Amniotic epithelial cell (primary cell): ENCODE results near the gene DENND2A.
"Not testable (repeated sequence)": the region's sequence is repeated elsewhere in the genome, so short reads cannot be mapped to it uniquely, and the experiment has no call there.

Experiments used
- DNase-seq: peaks from one replicate; pipeline ENCODE4 v3.0.0-alpha.2; 2010; ENCODE audit warnings: low read depth

DENND2A gene

DNA sequence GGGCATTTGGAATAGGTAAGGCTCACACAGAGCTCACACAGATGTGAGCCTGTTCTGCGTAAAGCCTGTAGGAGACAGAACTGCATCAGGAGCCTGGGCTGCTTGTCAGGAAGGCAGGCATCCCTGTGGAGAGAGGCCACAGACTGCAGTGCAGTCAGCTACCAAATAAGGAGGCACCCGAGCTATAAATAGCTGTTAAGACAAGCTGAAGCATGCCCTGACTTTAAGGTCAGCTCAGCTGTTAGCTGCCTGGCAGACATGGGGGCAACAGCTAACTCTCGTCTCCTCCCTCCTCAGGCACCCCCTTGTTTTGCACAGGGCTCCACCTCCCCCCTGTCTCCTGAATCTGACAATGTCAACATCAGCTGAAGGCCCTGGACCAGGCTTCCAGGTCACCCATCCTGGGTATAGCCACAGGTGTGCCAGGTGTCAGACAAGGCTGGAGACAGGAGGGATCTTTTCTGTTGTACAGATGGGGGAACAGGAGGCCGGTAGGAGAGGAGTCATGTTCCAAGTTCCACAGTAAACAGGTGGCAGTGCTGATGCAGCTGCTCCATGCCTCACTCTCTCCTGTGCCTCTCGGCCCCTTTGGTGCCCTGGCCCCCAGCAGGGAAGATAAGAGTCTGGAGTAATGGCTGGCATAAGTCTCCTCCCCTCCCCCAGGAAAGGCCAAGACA lies 133.7 kb downstream of the DENND2A start:
- DNase-seq = peak; percentile 31

DNA sequence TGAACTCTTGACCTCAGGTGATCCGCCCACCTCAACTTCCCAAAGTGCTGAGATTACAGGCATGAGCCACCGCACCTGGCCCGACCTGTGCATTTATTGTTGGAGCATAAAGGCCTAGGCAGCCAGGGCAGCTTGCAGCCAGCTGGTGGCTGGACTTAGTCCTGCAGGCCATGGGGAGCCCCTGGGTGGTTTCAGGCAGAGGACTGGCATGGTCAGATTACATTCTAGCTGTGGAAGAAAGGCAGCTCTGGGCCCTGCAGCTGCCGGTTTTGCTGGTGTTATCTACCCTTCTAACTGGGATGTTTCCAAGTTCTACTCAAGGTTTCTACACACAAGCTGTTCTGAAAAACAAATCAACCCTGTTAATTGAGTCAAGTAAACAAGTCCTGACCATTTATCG lies 138.6 kb downstream of the DENND2A start:
- no peak for DNase-seq

DNA sequence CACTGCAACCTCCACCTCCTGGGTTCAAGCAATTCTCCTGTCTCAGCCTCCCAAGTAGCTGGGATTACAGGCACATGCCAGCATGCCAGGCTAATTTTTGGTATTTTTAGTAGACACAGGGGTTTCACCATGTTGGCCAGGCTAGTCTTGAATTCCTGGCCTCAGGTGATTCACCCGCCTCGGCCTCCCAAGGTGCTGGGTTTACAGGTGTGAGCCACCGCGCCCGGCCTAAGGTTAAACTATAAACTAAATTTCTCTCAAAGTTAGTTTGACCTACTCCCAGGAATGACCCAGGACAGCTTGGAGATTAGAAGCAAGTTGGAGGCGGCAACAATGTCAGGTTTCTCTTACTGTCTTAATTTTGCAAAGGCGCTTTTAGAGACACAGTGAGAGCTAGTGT lies 142.8 kb downstream of the DENND2A start:
- DNase-seq = not testable (repeated sequence)

DNA sequence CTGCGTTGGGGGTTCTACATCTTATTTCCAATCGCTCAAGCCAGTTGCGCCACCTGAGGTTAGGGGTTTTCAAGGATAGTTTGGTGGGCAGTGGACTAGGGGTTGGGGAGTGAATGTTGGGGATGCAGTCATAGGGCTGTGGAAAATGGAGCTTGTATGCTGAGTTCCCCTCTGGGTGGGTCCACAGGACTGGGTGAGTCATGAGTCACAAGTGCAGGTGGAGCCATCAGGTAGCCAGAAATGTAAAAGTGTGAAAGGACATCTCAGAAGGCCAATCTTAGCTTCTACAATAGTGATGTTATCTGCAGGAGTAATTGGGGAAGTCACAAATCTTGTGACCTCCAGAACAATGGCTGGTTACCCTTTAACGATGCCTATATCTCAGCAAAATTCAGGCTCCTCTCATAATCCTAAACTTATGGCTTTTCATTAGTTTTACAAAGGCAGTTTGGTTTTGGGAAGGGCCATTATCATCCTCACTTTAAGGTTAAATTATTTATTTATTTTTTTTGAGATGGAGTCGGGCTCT lies 143.3 kb downstream of the DENND2A start:
- no peak for DNase-seq

DNA sequence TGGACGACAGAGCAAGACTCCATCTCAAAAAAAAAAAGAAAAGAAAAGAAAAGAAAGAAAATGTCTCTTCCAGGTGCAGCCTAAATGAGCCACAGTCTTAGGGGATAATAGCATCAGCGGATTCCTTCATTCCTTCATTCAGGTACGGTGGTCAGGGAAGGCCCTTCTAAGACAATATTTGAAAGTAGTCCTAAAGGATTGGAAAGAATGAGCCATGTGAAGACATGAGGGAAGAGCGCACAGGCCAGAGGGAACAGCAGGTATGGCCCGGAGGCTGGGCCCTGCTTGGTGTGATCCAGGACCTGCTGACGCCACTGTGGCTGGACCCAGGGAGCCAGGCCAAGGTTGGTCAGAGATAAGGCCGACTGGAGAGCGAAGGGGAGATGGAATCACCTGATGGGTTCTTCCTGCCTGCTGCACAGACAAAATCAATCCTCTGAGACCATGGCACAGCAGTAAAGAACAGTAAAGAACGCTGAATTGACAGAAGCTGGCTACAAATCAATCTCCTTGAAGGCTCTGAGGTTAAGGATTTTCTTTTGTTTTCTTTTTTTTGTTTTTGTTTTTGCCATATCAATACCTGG lies 145.0 kb downstream of the DENND2A start:
- DNase-seq = no peak

DNA sequence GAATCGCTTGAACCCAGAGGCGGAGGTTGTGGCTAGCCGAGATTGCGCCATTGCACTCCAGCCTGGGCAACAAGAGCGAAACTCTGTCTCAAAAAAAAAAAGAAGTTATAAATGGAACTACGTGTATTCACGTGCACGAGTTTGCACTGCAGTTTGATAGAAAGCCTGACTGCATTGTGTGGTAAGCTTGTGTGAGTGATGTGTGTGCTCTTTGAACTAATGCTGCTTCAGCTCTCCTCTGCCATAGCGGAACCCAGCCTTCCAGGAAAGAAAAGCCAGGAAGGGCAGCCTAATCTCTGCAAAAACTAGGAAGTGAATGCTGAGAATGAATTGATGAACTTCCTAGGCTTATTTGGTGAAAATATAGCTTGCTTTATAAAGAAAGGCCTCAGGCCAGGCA lies 145.7 kb downstream of the DENND2A start:
- no peak for DNase-seq

DNA sequence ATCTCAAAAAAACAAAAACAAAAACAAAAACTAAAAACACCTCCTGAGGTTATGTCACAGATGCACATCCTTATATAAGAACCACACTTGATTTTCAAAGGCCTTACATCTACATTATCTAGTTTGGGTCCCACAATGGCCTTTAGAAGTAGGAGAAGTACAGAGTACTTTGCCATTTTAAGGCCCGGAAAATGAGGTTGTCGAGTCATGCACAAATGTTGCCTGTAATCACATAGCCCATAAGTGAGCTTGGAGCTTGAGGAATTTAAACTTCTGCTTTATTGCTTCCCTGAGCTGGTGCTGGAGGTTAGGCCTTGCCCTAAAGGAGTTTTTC lies 151.6 kb downstream of the DENND2A start:
- DNase-seq = no peak

DNA sequence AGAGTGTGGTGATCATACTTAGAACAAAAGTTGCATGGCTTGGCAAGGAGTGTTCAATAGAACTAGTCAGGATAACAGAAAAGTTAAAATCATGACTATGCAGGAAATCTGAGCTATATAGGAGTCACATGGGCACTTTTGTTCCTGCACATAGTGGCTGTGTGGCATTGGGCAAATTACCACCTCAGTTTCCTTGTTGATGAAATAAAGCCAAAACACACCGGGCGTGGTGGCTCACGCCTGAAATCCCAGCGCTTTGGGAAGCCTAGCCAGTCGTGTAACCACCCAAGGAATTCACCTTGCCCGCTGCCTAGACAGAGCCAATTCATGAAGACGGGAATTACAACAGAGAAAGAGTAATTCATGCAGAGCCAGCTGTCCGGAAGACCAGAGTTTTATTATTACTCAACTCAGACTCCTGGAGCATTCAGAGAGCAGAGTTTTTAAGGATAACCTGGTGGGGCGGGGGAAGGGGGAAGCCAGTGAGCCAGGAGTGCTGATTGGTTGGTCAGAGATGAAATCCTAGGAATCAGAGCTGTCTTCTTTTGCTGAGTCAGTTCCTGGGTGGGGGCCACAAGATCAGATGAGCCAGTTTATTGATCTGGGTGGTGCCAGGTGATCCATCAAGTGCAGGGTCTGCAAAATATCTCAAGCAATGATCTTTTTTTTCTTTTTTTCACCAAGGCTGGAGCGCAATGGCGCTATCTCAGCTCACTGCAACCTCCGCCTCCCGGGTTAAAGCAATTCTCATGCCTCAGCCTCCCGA lies 154.9 kb downstream of the DENND2A start:
- no peak for DNase-seq

DNA sequence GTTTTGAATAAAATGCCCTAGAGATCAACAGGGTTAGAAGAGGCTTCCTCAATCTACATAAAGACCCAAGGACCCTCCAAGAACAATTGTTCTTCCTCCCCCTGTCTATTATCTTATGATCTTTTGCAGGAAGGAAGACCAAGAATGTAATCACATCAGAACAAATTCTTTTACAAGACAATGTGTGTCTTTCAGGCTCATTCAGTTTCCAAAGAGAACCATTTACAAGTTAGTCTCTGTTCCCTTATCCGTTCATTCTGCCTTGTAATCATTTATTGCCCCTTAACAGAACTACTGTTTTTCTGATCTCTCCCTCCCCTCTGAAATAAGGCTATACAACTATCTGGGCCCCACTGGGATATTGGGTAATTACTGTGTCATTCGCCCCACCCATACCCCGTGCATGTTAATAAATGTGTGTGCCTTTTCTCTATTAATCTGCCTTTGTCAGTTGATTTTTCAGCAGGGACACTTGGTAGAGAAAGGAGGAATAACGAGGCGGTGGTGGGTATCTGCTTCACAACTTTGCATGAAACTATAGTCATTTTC lies 155.6 kb downstream of the DENND2A start:
- DNase-seq = no peak

DNA sequence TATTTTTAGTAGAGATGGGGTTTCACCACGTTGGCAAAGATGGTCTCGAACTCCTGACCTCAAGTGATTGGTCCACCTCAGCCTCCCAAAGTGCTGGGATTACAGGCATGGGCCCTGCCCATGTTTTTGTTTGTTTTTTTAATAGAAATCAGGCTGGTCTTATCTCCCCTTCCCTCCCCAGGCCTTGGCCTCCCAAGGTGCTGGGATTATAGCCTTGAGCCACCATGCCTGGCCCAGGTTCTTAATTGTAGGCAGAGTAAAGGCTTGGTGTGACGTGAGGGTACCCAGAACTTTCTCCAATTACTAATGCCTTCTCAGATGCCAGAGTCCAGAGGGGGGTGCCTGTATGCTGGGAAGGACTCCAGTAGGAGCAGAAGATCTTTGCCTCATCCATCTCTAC lies 156.1 kb downstream of the DENND2A start:
- DNase-seq = no peak

DNA sequence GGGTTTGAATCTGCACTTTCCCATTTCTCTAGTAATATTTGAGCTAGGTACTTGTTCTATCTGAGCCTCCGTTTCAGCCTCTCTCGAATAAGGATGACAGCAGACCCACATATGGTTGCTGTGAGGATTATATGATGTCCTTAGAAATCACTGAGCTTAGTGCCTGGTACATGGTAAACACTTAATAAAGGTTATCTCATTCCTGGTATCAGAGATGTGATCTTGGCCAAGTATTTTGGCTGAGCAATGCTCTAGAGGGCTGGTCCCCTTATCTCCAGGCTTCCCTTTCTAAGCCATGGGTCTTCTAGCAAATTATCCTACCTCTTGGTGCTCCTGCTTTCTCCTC lies 160.9 kb downstream of the DENND2A start:
- DNase-seq = no peak

DNA sequence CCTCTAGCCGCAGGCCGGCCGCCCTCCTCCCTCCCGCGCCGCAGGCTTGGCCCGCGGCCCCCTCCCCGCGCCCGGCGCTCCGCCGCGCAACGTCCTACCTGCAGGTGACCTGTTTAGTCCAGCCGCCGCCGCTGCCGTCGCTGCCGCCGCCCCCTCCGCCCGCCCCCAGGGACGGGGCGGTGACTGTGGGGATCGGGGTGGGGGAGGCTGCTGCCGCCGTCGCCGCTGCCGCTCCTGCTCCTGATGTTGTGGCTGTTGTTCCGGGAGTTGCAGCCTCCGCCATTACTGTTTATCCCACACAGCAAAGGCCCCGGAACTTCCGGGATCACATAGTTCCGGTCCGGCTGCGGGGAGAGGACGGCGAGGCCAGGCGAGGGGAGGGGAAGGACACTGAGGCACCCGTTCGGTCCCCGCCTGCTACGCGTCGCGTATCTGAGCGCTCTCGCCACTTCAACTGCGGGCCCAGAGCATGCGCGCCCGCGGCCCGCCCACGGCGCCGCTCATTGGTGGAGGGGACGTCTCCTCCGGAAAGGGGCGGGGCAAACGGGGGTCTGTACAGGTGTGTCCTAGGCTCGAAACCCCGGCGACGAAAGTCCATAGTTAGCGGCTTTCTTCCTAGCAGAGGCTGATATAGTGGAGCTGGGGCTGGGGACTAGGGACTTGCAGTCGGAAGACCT lies 161.4 kb downstream of the DENND2A start, which contains the start of gene MKRN1:
Gene MKRN1, minus strand, starts transcription at position 444 of the 677 bp plus-strand sequence. Its CDS starts 161 bp downstream, at position 283.
- DNase-seq = peak; percentile 87

DNA sequence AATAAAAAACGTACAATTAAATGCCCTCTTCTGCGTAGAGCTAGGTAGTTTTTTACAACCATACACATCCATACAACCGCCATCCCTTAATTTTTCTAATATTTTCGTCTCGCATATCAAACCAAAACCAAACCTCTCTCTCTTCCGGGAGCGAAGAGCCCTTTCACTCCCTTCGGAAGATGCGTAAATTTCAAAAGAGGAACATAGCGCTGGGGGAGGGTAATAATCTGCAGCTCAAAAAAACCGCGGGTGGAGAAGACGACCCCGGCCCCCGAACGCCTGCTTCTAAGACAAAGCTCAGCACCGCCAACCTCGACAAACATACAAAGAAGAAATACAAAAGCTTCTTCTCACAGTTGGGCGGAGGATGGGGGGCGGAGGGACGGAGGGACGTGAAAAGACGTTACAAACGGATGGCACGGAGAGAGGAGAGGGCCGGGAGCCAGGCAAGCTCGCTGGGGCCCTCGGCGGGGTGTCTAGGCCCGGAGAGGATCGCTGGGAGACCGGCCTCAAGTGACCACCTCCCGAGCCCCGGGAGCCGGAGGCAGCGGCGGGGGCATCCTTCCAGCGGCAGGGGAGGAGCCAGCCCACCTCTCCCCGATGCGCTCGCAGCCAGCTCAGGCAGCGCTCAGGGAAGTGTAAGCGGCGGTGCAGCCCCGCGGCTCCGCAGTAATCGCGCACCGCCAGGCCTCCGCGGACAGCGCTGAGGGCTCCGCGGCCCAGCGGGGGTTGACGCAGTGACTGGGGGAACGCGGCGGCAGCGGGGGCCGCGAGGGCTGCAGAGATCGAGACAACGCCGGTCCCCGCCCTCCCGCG lies 162.2 kb downstream of the DENND2A start:
- DNase-seq = peak; percentile 40

DNA sequence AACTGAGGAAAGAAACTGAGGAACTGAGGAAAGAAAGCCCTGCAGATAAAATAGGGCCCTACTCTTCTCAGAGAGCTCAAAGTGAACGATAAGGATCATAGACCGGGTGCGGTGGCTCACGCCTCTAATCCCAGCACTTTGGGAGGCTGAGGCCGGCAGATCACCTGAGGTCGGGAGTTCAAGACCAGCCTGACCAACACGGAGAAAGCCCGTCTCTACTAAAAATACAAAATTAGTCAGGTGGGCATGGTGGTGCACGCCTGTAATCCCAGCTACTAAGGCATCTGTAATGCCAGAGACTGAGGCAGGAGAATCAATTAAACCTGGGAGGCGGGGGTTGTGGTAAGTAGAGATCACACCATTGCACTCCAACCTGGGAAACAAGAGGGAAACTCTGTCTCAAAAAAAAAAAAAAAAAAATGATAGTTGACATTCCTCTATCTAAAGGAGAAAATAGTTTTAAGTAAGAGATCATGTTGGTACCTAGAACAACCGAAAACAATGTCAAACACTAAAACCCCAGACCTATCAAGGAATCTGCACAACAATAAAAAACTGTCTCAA lies 163.8 kb downstream of the DENND2A start:
- no peak for DNase-seq

DNA sequence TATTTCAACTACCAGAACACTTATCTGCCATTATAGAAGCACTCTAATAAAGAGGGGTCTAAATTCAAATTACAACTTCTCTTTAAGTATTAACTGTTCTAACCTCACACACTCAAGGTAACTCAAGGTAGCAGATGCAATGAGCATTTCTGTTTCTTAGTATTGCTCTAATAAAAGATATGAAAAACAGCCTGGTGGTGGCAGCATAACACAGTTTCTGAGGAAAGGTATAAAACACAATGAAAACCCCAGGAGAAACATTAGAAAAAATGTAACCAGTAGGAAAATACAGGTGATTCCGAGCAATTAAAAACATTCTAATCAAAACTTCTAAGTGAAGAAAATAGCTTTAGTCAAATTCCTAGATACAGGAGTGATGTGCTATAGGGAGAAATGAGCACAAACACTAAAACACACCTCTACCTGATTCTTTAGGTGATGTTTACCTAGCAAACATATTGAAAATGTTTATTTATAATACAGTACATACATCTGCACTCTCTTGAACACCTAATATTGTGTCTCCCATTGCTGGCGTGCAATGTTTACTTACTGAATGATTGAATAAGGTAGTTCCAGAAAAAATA lies 164.8 kb downstream of the DENND2A start:
- DNase-seq = peak; percentile 38
